Measurements from ENCODE around the gene GRM7.

DNA sequence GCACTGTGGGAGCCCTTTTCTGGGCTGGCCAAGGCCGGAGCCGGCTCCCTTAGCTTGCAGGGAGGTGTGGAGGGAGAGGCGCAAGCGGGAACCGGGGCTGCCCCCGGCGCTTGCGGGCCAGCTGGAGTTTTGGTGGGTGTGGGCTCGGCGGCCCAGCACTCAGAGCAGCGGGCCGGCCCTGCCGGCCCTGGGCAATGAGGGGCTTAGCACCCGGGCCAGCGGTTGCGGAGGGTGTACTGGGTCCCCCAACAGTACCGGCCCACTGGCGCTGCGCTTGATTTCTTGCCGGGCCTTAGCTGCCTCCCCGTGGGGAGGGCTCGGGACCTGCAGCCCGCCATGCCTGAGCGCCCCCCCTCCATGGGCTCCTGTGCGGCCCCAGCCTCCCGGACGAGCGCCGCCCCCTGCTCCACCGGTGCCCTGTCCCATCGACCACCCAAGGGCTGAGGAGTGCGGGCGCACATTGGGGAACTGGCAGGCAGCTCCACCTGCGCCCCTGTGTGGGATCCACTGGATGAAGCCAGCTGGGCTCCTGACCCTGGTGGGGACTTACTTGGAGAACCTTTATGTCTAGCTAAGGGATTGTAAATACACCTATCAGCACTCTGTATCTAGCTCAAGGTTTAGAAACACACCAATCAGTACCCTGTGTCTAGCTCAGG, 707.7 kb downstream of the GRM7 start:
- TF ChIP-seq, protein P1, sequence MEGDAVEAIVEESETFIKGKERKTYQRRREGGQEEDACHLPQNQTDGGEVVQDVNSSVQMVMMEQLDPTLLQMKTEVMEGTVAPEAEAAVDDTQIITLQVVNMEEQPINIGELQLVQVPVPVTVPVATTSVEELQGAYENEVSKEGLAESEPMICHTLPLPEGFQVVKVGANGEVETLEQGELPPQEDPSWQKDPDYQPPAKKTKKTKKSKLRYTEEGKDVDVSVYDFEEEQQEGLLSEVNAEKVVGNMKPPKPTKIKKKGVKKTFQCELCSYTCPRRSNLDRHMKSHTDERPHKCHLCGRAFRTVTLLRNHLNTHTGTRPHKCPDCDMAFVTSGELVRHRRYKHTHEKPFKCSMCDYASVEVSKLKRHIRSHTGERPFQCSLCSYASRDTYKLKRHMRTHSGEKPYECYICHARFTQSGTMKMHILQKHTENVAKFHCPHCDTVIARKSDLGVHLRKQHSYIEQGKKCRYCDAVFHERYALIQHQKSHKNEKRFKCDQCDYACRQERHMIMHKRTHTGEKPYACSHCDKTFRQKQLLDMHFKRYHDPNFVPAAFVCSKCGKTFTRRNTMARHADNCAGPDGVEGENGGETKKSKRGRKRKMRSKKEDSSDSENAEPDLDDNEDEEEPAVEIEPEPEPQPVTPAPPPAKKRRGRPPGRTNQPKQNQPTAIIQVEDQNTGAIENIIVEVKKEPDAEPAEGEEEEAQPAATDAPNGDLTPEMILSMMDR (IDR thresholded peaks at IDR 0.05; ENCODE audit: low read length): no peak
- no peak for TF ChIP-seq EZH2phosphoT487 (IDR thresholded peaks at IDR 0.05; ENCODE audit: low read length)
